HepG2 (cell line): ENCODE measurements around the gene TCEA3. TPM values are rescaled to one million over a fixed set of nuclear protein-coding genes. Genes with fewer than 3 reads are reported as not detected.

ENCODE experiments used
- ATAC-seq: fragments of 200-7000 bp; cut with Tn5 transposase; 3 replicates; pipeline ENCODE4 v1.9.1; 2020; ENCODE audit warnings: mild to moderate bottlenecking, moderate library complexity
- BruUV-seq: library from RNA; stranded (reverse); fragments of 400-500 nt; replicated peaks from 2 replicates; lab custom pipeline; 2021; lab: Mats Ljungman, UMichigan
- CTCF ChIA-PET: fragments of 300-600 bp; formaldehyde crosslinking; extraction: SDS; loops from one replicate; lab custom pipeline; 2021; ENCODE audit warnings: low total read pairs, inconsistent platforms, low intra/inter-chr PET ratio; lab: Yijun Ruan, JAX
- POLR2A ChIA-PET: fragments of 350-600 bp; sonication (Branson Sonifier 250); formaldehyde crosslinking; loops from one replicate; lab custom pipeline; 2020; ENCODE audit warnings: antibody characterized with exemption, inconsistent platforms; lab: Yijun Ruan, JAX
- DNase-seq: peaks from one replicate; pipeline ENCODE4 v3.0.0-alpha.2; 2015; ENCODE audit warnings: low spot score
- FAIRE-seq: peaks from 3 replicates; lab custom pipeline; 2011; peaks lifted over from hg19 to GRCh38; lab: Jason Lieb, UNC
- H2AFZ ChIP-seq: one replicate; pipeline ENCODE4 v1.6.1; 2011; ENCODE audit warnings: low read length, inconsistent platforms
- H3K27ac ChIP-seq: fragments of 300-600 bp; 3 replicates; pipeline ENCODE4 v1.8.0; 2011; ENCODE audit warnings: mixed run types, mild to moderate bottlenecking, mixed read lengths, low read length, inconsistent platforms; ENCODE audit not compliant: insufficient read depth; ENCODE audit errors: extremely low read length
- H3K27me3 ChIP-seq, 2 experiments: fragments of 200-600 bp in 1 of 2; 2 replicates in 1 of 2; 3 replicates in 1 of 2; pipeline versions ENCODE4 v1.6.0 to v1.8.0; 2011; ENCODE audit warnings: low read length in 2 of 2, mild to moderate bottlenecking in 2 of 2, moderate library complexity in 2 of 2, inconsistent platforms in 1 of 2; ENCODE audit not compliant: insufficient read depth in 2 of 2, control insufficient read depth in 1 of 2
- H3K36me3 ChIP-seq, 2 experiments: fragments of 200-600 bp in 1 of 2; replicated peaks in 1 of 2; 2 replicates in 1 of 2; 3 replicates in 1 of 2; pipeline versions ENCODE4 v1.5.1 to v1.8.0; 2011; ENCODE audit warnings: low read length in 2 of 2, inconsistent platforms in 1 of 2; ENCODE audit not compliant: insufficient read depth in 2 of 2, control insufficient read depth in 1 of 2
- H3K4me1 ChIP-seq: 2 replicates; pipeline ENCODE4 v1.5.1; 2012; ENCODE audit warnings: low read length, inconsistent platforms; ENCODE audit not compliant: insufficient read depth
- H3K4me2 ChIP-seq: 2 replicates; pipeline ENCODE4 v1.6.0; 2011; ENCODE audit warnings: low read depth, low read length, inconsistent platforms
- H3K4me3 ChIP-seq, 3 experiments: fragments of 200-600 bp in 1 of 3; sonication (generic), shearing (Covaris generic) in 1 of 3; replicated peaks in 1 of 3; 2 replicates each; pipeline ENCODE4 v1.5.1; 2011 to 2016; ENCODE audit warnings: low read length in 3 of 3, inconsistent platforms in 2 of 3, low read depth in 2 of 3, mild to moderate bottlenecking in 2 of 3, control low read depth in 1 of 3, mixed read lengths in 1 of 3; ENCODE audit not compliant: insufficient read depth in 1 of 3
- H3K79me2 ChIP-seq: one replicate; pipeline ENCODE4 v1.6.1; 2011; ENCODE audit warnings: low read length, inconsistent platforms; ENCODE audit not compliant: insufficient read depth
- H3K9ac ChIP-seq: 2 replicates; pipeline ENCODE4 v1.6.0; 2011; ENCODE audit warnings: mild to moderate bottlenecking, low read depth, low read length, inconsistent platforms; ENCODE audit not compliant: insufficient read depth
- H3K9me3 ChIP-seq: 2 replicates; pipeline ENCODE4 v1.5.1; 2012; ENCODE audit warnings: mild to moderate bottlenecking, low read length
- H4K20me1 ChIP-seq: 2 replicates; pipeline ENCODE4 v1.6.0; 2011; ENCODE audit warnings: inconsistent platforms, mild to moderate bottlenecking, low read length, moderate library complexity; ENCODE audit not compliant: insufficient read depth
- DPF2 ChIP-seq: sonication (generic); formaldehyde crosslinking; IDR thresholded peaks from 2 replicates; pipeline ENCODE4 v1.4.0; 2020; ENCODE audit warnings: mild to moderate bottlenecking, low read depth, missing genetic modification reagents, borderline replicate concordance
- IRF2 ChIP-seq: IDR thresholded peaks from 2 replicates; pipeline ENCODE4 v1.6.1; 2018; ENCODE audit warnings: missing genetic modification reagents, missing compliant biosample characterization
- JDP2 ChIP-seq: sonication (generic); formaldehyde crosslinking; IDR thresholded peaks from 2 replicates; pipeline ENCODE4 v1.8.1; 2022; ENCODE audit warnings: missing genetic modification reagents, borderline replicate concordance
- MAFF ChIP-seq: IDR thresholded peaks from 2 replicates; pipeline ENCODE4 v1.6.1; 2011; ENCODE audit warnings: low read depth, low read length, improper control_type of control experiment
- SYNCRIP ChIP-seq: fragments of 200-400 bp; formaldehyde crosslinking; IDR thresholded peaks from 2 replicates; pipeline ENCODE4 v1.6.1; 2018; ENCODE audit warnings: mild to moderate bottlenecking, low read depth, low read length; ENCODE audit not compliant: insufficient read depth
- TBP ChIP-seq: sonication (generic); formaldehyde crosslinking; IDR thresholded peaks from 2 replicates; pipeline ENCODE4 v1.5.0; 2020; ENCODE audit warnings: missing genetic modification reagents
- TOPORS ChIP-seq: sonication (generic); formaldehyde crosslinking; IDR thresholded peaks from 2 replicates; pipeline ENCODE4 v1.8.0; 2023; ENCODE audit warnings: mild to moderate bottlenecking, missing genetic modification reagents
- ZNF224 ChIP-seq: sonication (generic); formaldehyde crosslinking; IDR thresholded peaks from 2 replicates; pipeline ENCODE4 v1.5.0; 2020; ENCODE audit warnings: mild to moderate bottlenecking, missing genetic modification reagents
- ZNF484 ChIP-seq: sonication (generic); formaldehyde crosslinking; IDR thresholded peaks from 2 replicates; pipeline ENCODE4 v1.5.1; 2020; ENCODE audit warnings: mild to moderate bottlenecking, low read depth, missing genetic modification reagents, borderline replicate concordance
- ZNF660 ChIP-seq: sonication (generic); formaldehyde crosslinking; IDR thresholded peaks from 2 replicates; pipeline ENCODE4 v1.5.1; 2020; ENCODE audit warnings: mild to moderate bottlenecking, low read depth, missing genetic modification reagents, borderline replicate concordance
- WGBS: methylation state at CpG from one replicate; pipeline ENCODE4 v1.1.6; 2017; ENCODE audit warnings: low lambda C conversion rate; 5-methylcytosine and 5-hydroxymethylcytosine counted together
- in situ Hi-C: cut with HindIII; loops from 2 replicates; pipeline ENCODE4 v1.10.0; 2017; ENCODE audit warnings: low pct_unique_long_range_greater_than_20kb; ENCODE audit not compliant: extremely low pct_ligation_motif_present
- intact Hi-C: fragments of 100-400 bp; cut with micrococcal nuclease; formaldehyde crosslinking; loops from one replicate; pipeline ENCODE4 v1.10.0; 2022; ENCODE audit not compliant: unreplicated experiment
- polyA plus RNA-seq, 8 experiments: library from polyadenylated mRNA; depleted of rRNA in 3 of 8; stranded (reverse) in 7 of 8; unstranded in 1 of 8; fragments of >200 nt; fragmentation: Illumina TruSeq in 4 of 8; extraction: Trizol in 4 of 8; gene quantifications; 2 replicates each; pipeline versions ENCODE4 v1.2.1 to v1.2.3, GENCODE V29; 2011 to 2016; ENCODE audit warnings: low read depth in 4 of 8, missing spikeins in 1 of 8, mixed read lengths in 1 of 8; ENCODE audit not compliant: insufficient read depth in 1 of 8
- total RNA-seq, 5 experiments: library from RNA; depleted of rRNA; stranded (reverse); fragments of >200 nt; fragmentation: Illumina TruSeq; extraction: Trizol; gene quantifications; 2 replicates each; pipeline ENCODE4 v1.2.3, GENCODE V29; 2016; ENCODE audit warnings: low read depth in 1 of 5
- TF ChIP-seq, protein P1 (sequence below): sonication (generic); formaldehyde crosslinking; IDR thresholded peaks from 2 replicates; pipeline ENCODE4 v1.4.0; 2020; ENCODE audit warnings: mild to moderate bottlenecking, missing genetic modification reagents
- TF ChIP-seq, protein P2 (sequence below): sonication (generic); formaldehyde crosslinking; IDR thresholded peaks from 2 replicates; pipeline ENCODE4 v1.8.0; 2022; ENCODE audit warnings: mild to moderate bottlenecking, missing genetic modification reagents, borderline replicate concordance
- TF ChIP-seq, protein P3 (sequence below): sonication (generic); formaldehyde crosslinking; IDR thresholded peaks from 2 replicates; pipeline ENCODE4 v1.5.0; 2020; ENCODE audit warnings: missing genetic modification reagents
- TF ChIP-seq, protein P4 (sequence below): sonication (generic); formaldehyde crosslinking; IDR thresholded peaks from 2 replicates; pipeline ENCODE4 v1.5.1; 2020; ENCODE audit warnings: missing genetic modification reagents, mild to moderate bottlenecking, borderline replicate concordance
- TF ChIP-seq, protein P5 (sequence below): sonication (generic); formaldehyde crosslinking; IDR thresholded peaks from 2 replicates; pipeline ENCODE4 v1.4.0; 2020; ENCODE audit warnings: missing genetic modification reagents

The TCEA3 gene
- total and polyA plus RNA-seq, 2 of the 13 experiments (the other 11 are each of a cell fraction or from before 2014, with no cell fraction given): 55.5 to 84.6 TPM

DNA sequence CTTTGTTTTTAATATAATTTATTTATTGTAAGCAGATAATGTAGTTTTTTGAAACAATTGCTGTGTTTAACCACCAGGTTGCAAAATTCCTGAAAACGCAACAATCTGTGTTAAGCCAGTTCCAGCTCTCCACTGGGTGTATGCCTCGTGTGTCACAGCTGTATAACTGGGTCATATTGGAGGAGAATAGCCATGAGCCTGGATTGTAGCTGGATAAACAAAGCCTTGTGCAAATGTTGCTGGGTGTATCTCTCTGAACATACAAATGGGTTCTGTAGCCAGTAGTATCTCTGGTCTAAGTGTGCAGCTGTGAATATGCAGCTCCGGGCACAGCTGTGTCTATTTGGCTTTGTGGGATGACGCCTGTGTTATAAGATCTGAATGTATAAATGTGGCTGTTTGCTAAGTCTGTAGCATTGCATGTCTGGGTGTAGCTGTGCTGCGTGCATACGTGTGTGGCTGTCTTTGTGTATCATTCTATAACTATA lies 2.8 kb downstream of the TCEA3 start (continued):
- TF ChIP-seq ZNF660 (CRISPR knock-in tag): no peak
- TF ChIP-seq, all 625 proteins: peak for 0

DNA sequence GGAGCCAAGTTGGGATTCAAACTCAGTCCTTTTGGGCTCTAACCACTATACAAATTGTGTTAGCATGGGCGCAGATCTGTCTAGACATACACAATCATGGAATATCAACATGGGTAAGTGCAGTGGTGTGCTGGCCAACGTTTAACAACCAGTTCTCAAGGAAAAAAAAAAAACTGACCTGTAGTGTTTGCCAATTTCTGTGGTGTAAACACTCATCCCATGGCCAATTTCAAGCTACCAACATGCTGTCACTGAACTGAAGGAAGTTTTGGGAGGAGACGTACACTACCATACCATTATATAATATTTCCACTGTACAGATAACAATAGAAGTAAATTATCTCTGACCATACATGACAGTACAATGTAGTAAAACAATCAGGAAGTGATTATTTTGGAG lies 3.2 kb downstream of the TCEA3 start:
- WGBS: 73% methylated on average over 3 of the region's 3 CpGs
- H3K79me2 ChIP-seq: peaks cover 44% of the 10 kb centered on the region
- intact Hi-C loops (no loop called here), in situ Hi-C loops (no loop called here)
- POLR2A ChIA-PET: no interaction called here
- DNase-seq: no peak
- H3K27ac ChIP-seq: peak overlapping the region; percentile 92
- no peak overlapping the region for H3K4me3 ChIP-seq
- BruUV-seq: no TSS peak
- peaks cover 73% of the 10 kb centered on the region for H3K4me1 ChIP-seq
- CTCF ChIA-PET: no interaction called here
- no peak for ATAC-seq
- no peaks in the 10 kb centered on the region for H4K20me1 ChIP-seq
- FAIRE-seq: no peak
- no peak overlapping the region for H2AFZ ChIP-seq
- H3K4me2 ChIP-seq: 0 out of 2 replicates have a peak overlapping the region, but pooled peaks have one; percentile 8
- no peaks in the 10 kb centered on the region for H3K9me3 ChIP-seq
- peaks cover 9 to 27% of the 10 kb centered on the region in 2 experiments for H3K36me3 ChIP-seq
- no peaks in the 10 kb centered on the region for H3K27me3 ChIP-seq
- H3K9ac ChIP-seq: no peak overlapping the region
- TF ChIP-seq, protein P1, sequence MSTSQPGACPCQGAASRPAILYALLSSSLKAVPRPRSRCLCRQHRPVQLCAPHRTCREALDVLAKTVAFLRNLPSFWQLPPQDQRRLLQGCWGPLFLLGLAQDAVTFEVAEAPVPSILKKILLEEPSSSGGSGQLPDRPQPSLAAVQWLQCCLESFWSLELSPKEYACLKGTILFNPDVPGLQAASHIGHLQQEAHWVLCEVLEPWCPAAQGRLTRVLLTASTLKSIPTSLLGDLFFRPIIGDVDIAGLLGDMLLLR (CRISPR knock-in tag): no peak
- TF ChIP-seq SYNCRIP: no peak
- TF ChIP-seq, protein P2, sequence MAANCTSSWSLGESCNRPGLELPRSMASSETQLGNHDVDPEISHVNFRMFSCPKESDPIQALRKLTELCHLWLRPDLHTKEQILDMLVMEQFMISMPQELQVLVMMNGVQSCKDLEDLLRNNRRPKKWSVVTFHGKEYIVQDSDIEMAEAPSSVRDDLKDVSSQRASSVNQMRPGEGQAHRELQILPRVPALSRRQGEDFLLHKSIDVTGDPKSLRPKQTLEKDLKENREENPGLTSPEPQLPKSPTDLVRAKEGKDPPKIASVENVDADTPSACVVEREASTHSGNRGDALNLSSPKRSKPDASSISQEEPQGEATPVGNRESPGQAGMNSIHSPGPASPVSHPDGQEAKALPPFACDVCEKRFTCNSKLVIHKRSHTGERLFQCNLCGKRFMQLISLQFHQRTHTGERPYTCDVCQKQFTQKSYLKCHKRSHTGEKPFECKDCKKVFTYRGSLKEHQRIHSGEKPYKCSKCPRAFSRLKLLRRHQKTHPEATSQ (CRISPR knock-in tag): no peak
- TF ChIP-seq, protein P3, sequence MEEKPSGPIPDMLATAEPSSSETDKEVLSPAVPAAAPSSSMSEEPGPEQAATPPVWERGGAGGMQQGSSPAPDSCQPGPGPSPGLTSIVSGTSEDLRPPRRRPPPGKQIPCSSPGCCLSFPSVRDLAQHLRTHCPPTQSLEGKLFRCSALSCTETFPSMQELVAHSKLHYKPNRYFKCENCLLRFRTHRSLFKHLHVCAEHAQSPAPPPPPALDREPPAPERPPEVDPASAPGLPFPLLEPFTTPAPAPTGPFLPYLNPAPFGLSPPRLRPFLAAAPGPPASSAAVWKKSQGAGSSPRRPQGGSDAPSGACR (CRISPR knock-in tag): no peak
- TF ChIP-seq JDP2 (CRISPR knock-in tag): no peak
- TF ChIP-seq ZNF484 (CRISPR knock-in tag): no peak
- no peak for TF ChIP-seq MAFF
- TF ChIP-seq TBP (CRISPR knock-in tag): no peak
- no peak for TF ChIP-seq ZNF224
- no peak for TF ChIP-seq IRF2 (CRISPR knock-in tag)
- TF ChIP-seq, protein P4, sequence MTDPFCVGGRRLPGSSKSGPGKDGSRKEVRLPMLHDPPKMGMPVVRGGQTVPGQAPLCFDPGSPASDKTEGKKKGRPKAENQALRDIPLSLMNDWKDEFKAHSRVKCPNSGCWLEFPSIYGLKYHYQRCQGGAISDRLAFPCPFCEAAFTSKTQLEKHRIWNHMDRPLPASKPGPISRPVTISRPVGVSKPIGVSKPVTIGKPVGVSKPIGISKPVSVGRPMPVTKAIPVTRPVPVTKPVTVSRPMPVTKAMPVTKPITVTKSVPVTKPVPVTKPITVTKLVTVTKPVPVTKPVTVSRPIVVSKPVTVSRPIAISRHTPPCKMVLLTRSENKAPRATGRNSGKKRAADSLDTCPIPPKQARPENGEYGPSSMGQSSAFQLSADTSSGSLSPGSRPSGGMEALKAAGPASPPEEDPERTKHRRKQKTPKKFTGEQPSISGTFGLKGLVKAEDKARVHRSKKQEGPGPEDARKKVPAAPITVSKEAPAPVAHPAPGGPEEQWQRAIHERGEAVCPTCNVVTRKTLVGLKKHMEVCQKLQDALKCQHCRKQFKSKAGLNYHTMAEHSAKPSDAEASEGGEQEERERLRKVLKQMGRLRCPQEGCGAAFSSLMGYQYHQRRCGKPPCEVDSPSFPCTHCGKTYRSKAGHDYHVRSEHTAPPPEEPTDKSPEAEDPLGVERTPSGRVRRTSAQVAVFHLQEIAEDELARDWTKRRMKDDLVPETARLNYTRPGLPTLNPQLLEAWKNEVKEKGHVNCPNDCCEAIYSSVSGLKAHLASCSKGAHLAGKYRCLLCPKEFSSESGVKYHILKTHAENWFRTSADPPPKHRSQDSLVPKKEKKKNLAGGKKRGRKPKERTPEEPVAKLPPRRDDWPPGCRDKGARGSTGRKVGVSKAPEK (CRISPR knock-in tag): no peak
- TF ChIP-seq, protein P5, sequence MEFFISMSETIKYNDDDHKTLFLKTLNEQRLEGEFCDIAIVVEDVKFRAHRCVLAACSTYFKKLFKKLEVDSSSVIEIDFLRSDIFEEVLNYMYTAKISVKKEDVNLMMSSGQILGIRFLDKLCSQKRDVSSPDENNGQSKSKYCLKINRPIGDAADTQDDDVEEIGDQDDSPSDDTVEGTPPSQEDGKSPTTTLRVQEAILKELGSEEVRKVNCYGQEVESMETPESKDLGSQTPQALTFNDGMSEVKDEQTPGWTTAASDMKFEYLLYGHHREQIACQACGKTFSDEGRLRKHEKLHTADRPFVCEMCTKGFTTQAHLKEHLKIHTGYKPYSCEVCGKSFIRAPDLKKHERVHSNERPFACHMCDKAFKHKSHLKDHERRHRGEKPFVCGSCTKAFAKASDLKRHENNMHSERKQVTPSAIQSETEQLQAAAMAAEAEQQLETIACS (CRISPR knock-in tag): no peak
- no peak for TF ChIP-seq DPF2 (CRISPR knock-in tag)
- TF ChIP-seq TOPORS: no peak
